SK-N-MC (cell line): ENCODE measurements around the gene TRHDE.

Source experiments
- EZH2 ChIP-seq: fragments of 200-600 bp; sonication (generic); IDR thresholded peaks from one replicate; pipeline ENCODE4 v1.6.1; 2017; ENCODE audit warnings: antibody characterized with exemption
- POLR2AphosphoS5 ChIP-seq: IDR thresholded peaks from 2 replicates; pipeline ENCODE4 v1.6.1; 2012; ENCODE audit warnings: mild to moderate bottlenecking, low read depth, low read length, borderline replicate concordance

DNA sequence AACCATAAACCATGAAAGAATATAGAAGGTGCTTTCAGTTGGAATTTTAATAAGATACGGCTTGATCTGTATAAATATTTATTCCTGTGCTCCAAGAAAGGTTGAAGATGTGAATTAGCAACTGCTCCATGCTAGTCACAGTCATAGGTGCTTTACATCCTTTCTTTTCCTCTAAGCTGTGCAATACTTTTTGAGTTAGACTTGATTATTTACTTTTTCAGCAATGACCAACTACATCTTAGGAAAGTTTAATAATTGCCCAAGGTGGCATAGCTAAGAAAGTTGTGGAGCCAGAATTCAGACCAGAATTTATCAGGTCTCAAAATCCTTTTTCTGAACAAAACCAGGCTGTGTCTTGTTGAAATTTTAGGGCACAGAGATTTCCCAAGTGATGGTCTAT is 13.7 kb downstream of the TRHDE start:
- TF ChIP-seq POLR2AphosphoS5 (no peak), EZH2 (no peak)
